Esophagus muscularis mucosa (tissue), 4 donors: ENCODE data around the gene ABCA1. TPM values are rescaled to one million over a fixed set of nuclear protein-coding genes. Genes with fewer than 3 reads are reported as not detected.
A peak's percentile ranks its signal among the peaks of the same experiment; 100 is the strongest.

Source experiments
- DNase-seq: peaks from one replicate; pipeline ENCODE4 v3.0.0-alpha.2; 2017; ENCODE audit errors: extremely low spot score
- H3K27ac ChIP-seq, 4 donors: fragments of 200-600 bp; sonication (generic); replicated peaks in 1 of 4; 1 replicate in 3 of 4; 2 replicates in 1 of 4; pipeline ENCODE4 v1.5.1; 2016 to 2019; ENCODE audit warnings: mild to moderate bottlenecking in 1 of 4
- H3K27me3 ChIP-seq, 4 donors: fragments of 200-600 bp; sonication (generic); one replicate each; pipeline versions ENCODE4 v1.5.1 to v1.6.0; 2016 to 2019
- H3K36me3 ChIP-seq, 4 donors: fragments of 200-600 bp; sonication (generic); one replicate each; pipeline ENCODE4 v1.5.1; 2016 to 2019
- H3K4me1 ChIP-seq, 4 donors: fragments of 200-600 bp; sonication (generic); one replicate each; pipeline ENCODE4 v1.5.1; 2016 to 2019
- H3K4me3 ChIP-seq, 4 donors: fragments of 200-600 bp; sonication (generic); 1 replicate in 2 of 4; 2 replicates in 2 of 4; pipeline ENCODE4 v1.5.1; 2016 to 2019; ENCODE audit warnings: mild to moderate bottlenecking in 4 of 4, moderate library complexity in 1 of 4
- H3K9me3 ChIP-seq, 4 donors: fragments of 200-600 bp; sonication (generic); 1 replicate in 3 of 4; 2 replicates in 1 of 4; pipeline ENCODE4 v1.5.1; 2016 to 2019
- EP300 ChIP-seq: sonication (generic); formaldehyde crosslinking; IDR thresholded peaks from one replicate; pipeline ENCODE4 v1.6.1; 2017; ENCODE audit warnings: antibody characterized with exemption
- POLR2A ChIP-seq: fragments of 450-650 bp; IDR thresholded peaks from one replicate; pipeline ENCODE4 v1.6.1; 2017; ENCODE audit warnings: antibody characterized with exemption, moderate library complexity, mild to moderate bottlenecking, low read depth
- POLR2AphosphoS5 ChIP-seq, 2 donors: sonication (generic); formaldehyde crosslinking; IDR thresholded peaks; one replicate each; pipeline ENCODE4 v1.6.1; 2017; ENCODE audit warnings: antibody characterized with exemption in 2 of 2
- WGBS: methylation state at CpG from one replicate; pipeline ENCODE4 v1.1.5; 2018; 5-methylcytosine and 5-hydroxymethylcytosine counted together
- intact Hi-C: fragments of 100-400 bp; cut with DNase I; formaldehyde crosslinking; loops from one replicate; pipeline ENCODE4 v1.15.1; 2023
- total RNA-seq, 4 donors: library from RNA; depleted of rRNA; stranded (reverse); fragments of >200 nt; gene quantifications; one replicate each; pipeline versions ENCODE4 v1.1.0 to v1.2.1, GENCODE V29; 2016
- TF ChIP-seq, protein P1 (sequence below), 3 experiments: fragments of 200-600 bp in 2 of 3; fragments of 450-650 bp in 1 of 3; sonication (generic) in 2 of 3; IDR thresholded peaks; one replicate each; pipeline ENCODE4 v1.5.1; 2017 to 2019; ENCODE audit warnings: antibody characterized with exemption in 3 of 3, mild to moderate bottlenecking in 2 of 3, moderate library complexity in 1 of 3

ABCA1 gene
- total RNA-seq, 4 donors from 2014 or later = 47.8 to 73.9 (median 54.7) TPM

DNA sequence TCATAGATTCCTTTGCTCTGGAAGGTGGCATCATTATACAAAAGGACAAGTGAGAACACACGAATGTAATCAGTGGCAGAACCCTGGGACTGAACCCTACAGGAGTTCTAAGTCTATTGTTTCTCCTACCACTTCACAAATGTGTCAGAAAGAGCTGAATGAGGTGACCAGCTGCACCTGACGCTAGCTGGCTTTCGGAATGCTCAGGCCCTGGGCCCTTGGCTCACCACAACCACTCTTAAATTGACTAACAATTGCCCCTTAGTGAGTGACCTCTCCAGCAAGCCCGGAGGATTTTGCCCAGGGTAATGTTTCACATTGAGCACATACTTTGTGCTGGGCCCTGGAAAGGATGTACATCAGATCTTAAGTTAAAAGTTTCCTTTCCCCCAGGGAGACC, 41.2 kb upstream of the ABCA1 start:
- WGBS = 69% methylated on average over 4 of the region's 4 CpGs
- intact Hi-C loops = loop anchor here (2.0 kb wide), 1 partner anchor 188 kb away; no protein-coding TSS in a partner anchor
- Histone ChIP-seq H3K9me3 (no peaks in the 10 kb centered on the region), H3K4me1 (peaks cover 20 to 40% (median 37%) of the 10 kb centered on the region in 4 donors), H3K36me3 (no peaks in the 10 kb centered on the region), H3K27ac (peak overlapping the region; percentile 93 to 98 (median 94)), H3K4me3 (peak overlapping the region; percentile 67 to 92 (median 76)), H3K27me3 (no peaks in the 10 kb centered on the region)
- no peak for DNase-seq
- TF ChIP-seq EP300 = no peak
- TF ChIP-seq POLR2AphosphoS5 (IDR thresholded peaks at IDR 0.05) = no peak
- TF ChIP-seq, protein P1, sequence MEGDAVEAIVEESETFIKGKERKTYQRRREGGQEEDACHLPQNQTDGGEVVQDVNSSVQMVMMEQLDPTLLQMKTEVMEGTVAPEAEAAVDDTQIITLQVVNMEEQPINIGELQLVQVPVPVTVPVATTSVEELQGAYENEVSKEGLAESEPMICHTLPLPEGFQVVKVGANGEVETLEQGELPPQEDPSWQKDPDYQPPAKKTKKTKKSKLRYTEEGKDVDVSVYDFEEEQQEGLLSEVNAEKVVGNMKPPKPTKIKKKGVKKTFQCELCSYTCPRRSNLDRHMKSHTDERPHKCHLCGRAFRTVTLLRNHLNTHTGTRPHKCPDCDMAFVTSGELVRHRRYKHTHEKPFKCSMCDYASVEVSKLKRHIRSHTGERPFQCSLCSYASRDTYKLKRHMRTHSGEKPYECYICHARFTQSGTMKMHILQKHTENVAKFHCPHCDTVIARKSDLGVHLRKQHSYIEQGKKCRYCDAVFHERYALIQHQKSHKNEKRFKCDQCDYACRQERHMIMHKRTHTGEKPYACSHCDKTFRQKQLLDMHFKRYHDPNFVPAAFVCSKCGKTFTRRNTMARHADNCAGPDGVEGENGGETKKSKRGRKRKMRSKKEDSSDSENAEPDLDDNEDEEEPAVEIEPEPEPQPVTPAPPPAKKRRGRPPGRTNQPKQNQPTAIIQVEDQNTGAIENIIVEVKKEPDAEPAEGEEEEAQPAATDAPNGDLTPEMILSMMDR (IDR thresholded peaks at IDR 0.05) = no peak
- TF ChIP-seq POLR2A = no peak

DNA sequence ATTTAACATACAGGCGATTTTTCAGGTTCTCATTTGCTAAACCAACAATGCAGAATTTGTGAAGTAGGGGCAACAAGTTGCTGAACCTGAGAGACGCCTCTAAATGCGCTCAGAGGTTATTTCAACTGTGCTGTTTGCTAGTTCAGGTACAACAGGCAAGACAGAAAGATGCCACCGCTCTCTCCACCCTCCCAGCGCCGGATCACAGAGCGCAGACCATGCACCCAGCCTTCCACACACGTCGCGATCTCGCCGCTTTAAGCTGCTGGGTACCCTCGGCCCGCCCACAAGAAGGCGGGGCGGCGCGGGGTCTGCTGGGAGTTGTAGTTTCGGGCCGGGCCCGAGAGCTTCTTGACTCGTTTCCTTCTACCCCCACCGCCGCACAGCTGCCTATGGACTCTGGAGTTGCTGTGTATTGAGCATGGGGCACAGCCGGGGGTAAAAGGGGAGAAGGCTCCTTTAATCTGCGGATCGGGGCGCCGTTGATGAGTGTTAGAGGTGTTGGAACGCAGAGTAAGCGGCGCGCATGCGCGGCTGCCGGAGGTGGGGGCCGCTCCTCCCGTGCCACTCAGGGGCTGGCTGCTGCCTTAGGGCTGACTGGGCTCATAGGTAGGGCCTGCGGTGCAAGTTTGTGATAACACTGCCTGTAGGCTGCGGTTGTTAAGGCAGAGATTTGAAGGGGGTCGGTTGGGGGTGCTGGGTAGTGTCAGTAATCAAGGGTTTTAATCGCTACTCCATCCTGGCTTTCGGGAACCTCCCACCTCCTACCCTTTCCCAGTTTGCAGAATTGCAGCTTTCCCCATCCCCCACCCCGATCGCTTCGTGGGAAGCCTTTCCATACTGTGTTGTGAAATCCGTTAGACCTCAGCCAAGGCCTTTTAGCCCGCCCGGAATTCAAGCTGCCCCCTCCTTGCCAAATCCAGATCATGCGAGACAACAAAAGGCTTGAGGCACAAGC, 40.3 kb upstream of the ABCA1 start:
- intact Hi-C loops = loop anchor here (1.0 to 2.0 kb wide), 2 partner anchors 40 to 188 kb away; partner anchors contain the start of gene ABCA1
- Histone ChIP-seq H3K27ac (peak overlapping the region; percentile 93 to 98 (median 94)), H3K4me1 (peaks cover 20 to 40% (median 37%) of the 10 kb centered on the region in 4 donors), H3K9me3 (no peaks in the 10 kb centered on the region), H3K27me3 (no peaks in the 10 kb centered on the region), H3K36me3 (no peaks in the 10 kb centered on the region), H3K4me3 (peak overlapping the region; percentile 67 to 92 (median 76))
- peak; percentile 98 for DNase-seq
- TF ChIP-seq EP300 (peak; percentile 56), POLR2AphosphoS5 (IDR thresholded peaks at IDR 0.05) (peak; percentile 73 to 82), POLR2A (no peak)
- TF ChIP-seq, protein P1 (IDR thresholded peaks at IDR 0.05) = peak in 1 of 3 experiments; percentile 10
- 2% methylated on average over 32 of the region's 50 CpGs for whole genome bisulfite sequencing

DNA sequence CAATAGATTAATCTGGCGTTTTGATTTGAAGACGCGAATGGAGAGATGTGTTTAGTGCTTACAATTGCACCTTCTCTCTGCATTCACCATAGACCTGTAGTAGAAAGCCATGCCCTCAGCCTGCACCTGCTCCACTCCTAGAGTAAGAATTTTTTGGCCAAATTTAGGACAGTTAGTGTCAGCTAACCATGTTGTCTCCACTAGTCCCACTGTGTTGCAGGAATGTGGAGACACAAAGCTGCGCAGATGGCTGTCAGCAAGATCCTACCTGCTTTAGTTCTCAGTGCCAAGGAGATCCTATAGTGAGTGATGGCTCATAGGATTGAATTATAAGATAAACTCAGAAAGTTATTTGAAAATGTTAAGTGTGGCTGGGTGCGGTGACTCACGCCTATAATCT, 35.1 kb upstream of the ABCA1 start:
- TF ChIP-seq, protein P1 (IDR thresholded peaks at IDR 0.05) = no peak
- TF ChIP-seq POLR2AphosphoS5 (IDR thresholded peaks at IDR 0.05) = no peak
- TF ChIP-seq POLR2A = no peak
- TF ChIP-seq EP300 = no peak
- WGBS = 93% methylated on average over 6 of the region's 6 CpGs
- H3K36me3 ChIP-seq = no peaks in the 10 kb centered on the region
- H3K27ac ChIP-seq = no peak overlapping the region
- intact Hi-C loops = no loop called here
- DNase-seq = no peak
- no peak overlapping the region for H3K4me3 ChIP-seq
- no peaks in the 10 kb centered on the region for H3K9me3 ChIP-seq
- H3K27me3 ChIP-seq = no peaks in the 10 kb centered on the region
- peaks cover 2 to 6% (median 5%) of the 10 kb centered on the region in 4 donors for H3K4me1 ChIP-seq

DNA sequence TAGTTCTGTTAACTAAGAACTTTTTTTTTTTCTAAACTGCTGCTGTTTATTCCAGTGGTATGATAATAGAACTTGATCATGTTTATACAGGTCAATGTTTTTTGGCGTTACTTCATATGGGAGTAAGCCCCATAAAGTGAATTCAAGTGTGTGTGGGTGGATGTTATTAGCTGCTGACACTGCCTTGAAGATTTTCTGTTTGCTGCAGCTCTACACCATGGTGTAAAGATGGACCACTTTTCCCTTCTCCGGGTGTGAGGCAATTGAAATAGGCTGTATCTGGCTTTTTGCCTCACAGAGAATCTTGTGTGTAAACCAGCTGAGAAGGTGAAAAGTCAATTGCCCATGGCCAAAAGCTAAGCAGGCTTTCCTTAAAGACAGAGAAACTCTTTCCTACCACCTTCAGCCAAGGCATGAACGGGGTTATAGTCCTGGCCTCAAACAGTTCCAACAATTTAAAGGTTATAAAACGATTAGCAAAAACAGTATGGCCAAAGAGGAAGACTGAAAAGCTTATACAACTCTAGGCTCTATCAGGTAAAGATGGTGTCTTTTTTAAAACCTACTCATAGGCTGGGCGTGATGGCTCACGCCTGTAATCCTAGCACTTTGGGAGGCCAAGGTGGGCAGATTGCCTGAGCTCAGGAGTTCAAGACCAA, 33.9 kb upstream of the ABCA1 start:
- no peak overlapping the region for H3K27ac ChIP-seq
- intact Hi-C loops = no loop called here
- H3K36me3 ChIP-seq = no peaks in the 10 kb centered on the region
- no peaks in the 10 kb centered on the region for H3K4me1 ChIP-seq
- H3K9me3 ChIP-seq = no peaks in the 10 kb centered on the region
- TF ChIP-seq POLR2AphosphoS5 (IDR thresholded peaks at IDR 0.05) (no peak), EP300 (no peak), POLR2A (no peak)
- TF ChIP-seq, protein P1 (IDR thresholded peaks at IDR 0.05) = no peak
- 85% methylated on average over 6 of the region's 6 CpGs for WGBS
- DNase-seq = no peak
- no peaks in the 10 kb centered on the region for H3K27me3 ChIP-seq
- H3K4me3 ChIP-seq = no peak overlapping the region
